Endothelial cell of umbilical vein (primary cell): ENCODE results near the gene CD44. TPM values are rescaled to one million over a fixed set of nuclear protein-coding genes. Genes with fewer than 3 reads are reported as not detected.

ENCODE experiments used
- BruUV-seq: library from RNA; stranded (reverse); fragments of 400-500 nt; replicated peaks from 2 replicates; lab custom pipeline; 2021; lab: Mats Ljungman, UMichigan
- CTCF ChIA-PET: fragments of 300-600, 350-600 bp; sonication (Branson Sonifier 250); formaldehyde crosslinking; loops from one replicate; lab custom pipeline; 2021; ENCODE audit warnings: antibody characterized with exemption, inconsistent platforms; lab: Charles Lee
- POLR2A ChIA-PET: fragments of 300-600, 350-600 bp; sonication (Branson Sonifier 250); formaldehyde crosslinking; loops from one replicate; lab custom pipeline; 2021; ENCODE audit warnings: antibody characterized with exemption, inconsistent platforms; lab: Charles Lee
- DNase-seq: peaks from one replicate; pipeline ENCODE4 v3.0.0-alpha.2; 2011; ENCODE audit warnings: low read depth, low spot score
- FAIRE-seq: peaks from 2 replicates; lab custom pipeline; 2011; peaks lifted over from hg19 to GRCh38; lab: Jason Lieb, UNC
- H2AFZ ChIP-seq: 2 replicates; pipeline ENCODE4 v1.6.0; 2012; ENCODE audit warnings: low read depth, low read length, control low read depth, inconsistent platforms
- H3K27ac ChIP-seq: 2 replicates; pipeline ENCODE4 v1.5.1; 2011; ENCODE audit warnings: low read depth, mild to moderate bottlenecking, control low read depth, low read length, moderate library complexity; ENCODE audit not compliant: insufficient read depth
- H3K27me3 ChIP-seq, 2 experiments: 2 replicates each; pipeline versions ENCODE4 v1.6.0 to v1.6.1; 2011; ENCODE audit warnings: low read length in 2 of 2, mixed read lengths in 1 of 2; ENCODE audit not compliant: control insufficient read depth in 2 of 2, insufficient read depth in 2 of 2
- H3K36me3 ChIP-seq, 2 experiments: 2 replicates in 1 of 2; 3 replicates in 1 of 2; pipeline ENCODE4 v1.5.1; 2011; ENCODE audit warnings: low read length in 2 of 2, mild to moderate bottlenecking in 1 of 2, moderate library complexity in 1 of 2; ENCODE audit not compliant: control insufficient read depth in 2 of 2, insufficient read depth in 2 of 2; ENCODE audit errors: extremely low read depth in 1 of 2
- H3K4me1 ChIP-seq: 3 replicates; pipeline ENCODE4 v1.5.1; 2011; ENCODE audit warnings: mild to moderate bottlenecking, low read length; ENCODE audit not compliant: control insufficient read depth, insufficient read depth; ENCODE audit errors: extremely low read depth
- H3K4me2 ChIP-seq: 2 replicates; pipeline ENCODE4 v1.6.1; 2011; ENCODE audit warnings: low read length, control low read depth, mixed read lengths; ENCODE audit not compliant: insufficient read depth
- H3K4me3 ChIP-seq, 3 experiments: fragments of 200-600 bp in 1 of 3; sonication (generic), shearing (Covaris generic) in 1 of 3; replicated peaks in 1 of 3; 2 replicates each; pipeline ENCODE4 v1.5.1; 2011 to 2016; ENCODE audit warnings: control low read depth in 3 of 3, low read length in 3 of 3, mild to moderate bottlenecking in 2 of 3, inconsistent platforms in 1 of 3, low read depth in 1 of 3, moderate library complexity in 1 of 3; ENCODE audit not compliant: insufficient read depth in 1 of 3
- H3K79me2 ChIP-seq: 2 replicates; pipeline ENCODE4 v1.6.0; 2012; ENCODE audit warnings: low read length, inconsistent platforms; ENCODE audit not compliant: control insufficient read depth, insufficient read depth
- H3K9ac ChIP-seq: replicated peaks from 2 replicates; pipeline ENCODE3; 2011; ENCODE audit warnings: low read length, control low read depth; ENCODE audit not compliant: insufficient read depth; ENCODE audit errors: extremely low read depth
- H3K9me1 ChIP-seq: replicated peaks from 3 replicates; pipeline ENCODE4 v1.6.0; 2011; ENCODE audit warnings: mild to moderate bottlenecking, low read length; ENCODE audit not compliant: control insufficient read depth, insufficient read depth; ENCODE audit errors: extremely low read depth
- H3K9me3 ChIP-seq: replicated peaks from 2 replicates; pipeline ENCODE4 v1.5.1; 2012; ENCODE audit warnings: low read length, inconsistent platforms; ENCODE audit not compliant: control insufficient read depth, insufficient read depth
- H4K20me1 ChIP-seq: replicated peaks from 2 replicates; pipeline ENCODE3; 2011; ENCODE audit warnings: mild to moderate bottlenecking, low read length; ENCODE audit not compliant: control insufficient read depth, insufficient read depth; ENCODE audit errors: extremely low read depth
- CTCF ChIP-seq, 2 donors: IDR thresholded peaks; 1 replicate in 1 of 2; 2 replicates in 1 of 2; pipeline ENCODE4 v1.5.1; 2011; ENCODE audit warnings: low read length in 2 of 2, mild to moderate bottlenecking in 2 of 2, moderate library complexity in 2 of 2, control low read depth in 1 of 2, inconsistent platforms in 1 of 2, low read depth in 1 of 2; ENCODE audit not compliant: insufficient read depth in 1 of 2; ENCODE audit errors: extremely low read depth in 1 of 2
- EZH2 ChIP-seq: IDR thresholded peaks from 2 replicates; pipeline ENCODE4 v1.6.1; 2012; ENCODE audit warnings: borderline replicate concordance, low read depth, mild to moderate bottlenecking, moderate library complexity, low read length, inconsistent platforms; ENCODE audit not compliant: severe bottlenecking
- FOS ChIP-seq: IDR thresholded peaks from 2 replicates; pipeline ENCODE4 v1.6.1; 2011; ENCODE audit warnings: mild to moderate bottlenecking, low read length, moderate library complexity, borderline replicate concordance; ENCODE audit not compliant: insufficient read depth
- GATA2 ChIP-seq: IDR thresholded peaks from 2 replicates; pipeline ENCODE4 v1.7.0; 2011; ENCODE audit warnings: low read depth, mild to moderate bottlenecking, moderate library complexity, mixed read lengths, low read length; ENCODE audit not compliant: insufficient read length, insufficient read depth
- JUN ChIP-seq: IDR thresholded peaks from 2 replicates; pipeline ENCODE4 v1.6.1; 2011; ENCODE audit warnings: borderline replicate concordance, low read depth; ENCODE audit not compliant: insufficient read length, insufficient read depth
- MAX ChIP-seq: IDR thresholded peaks from 2 replicates; pipeline ENCODE4 v1.6.1; 2011; ENCODE audit not compliant: insufficient read depth, insufficient read length
- MYC ChIP-seq: IDR thresholded peaks from one replicate; pipeline ENCODE4 v1.6.1; 2011; ENCODE audit warnings: mild to moderate bottlenecking, low read depth, low read length
- POLR2A ChIP-seq: IDR thresholded peaks from 2 replicates; pipeline ENCODE4 v1.6.1; 2012; ENCODE audit warnings: low read depth, mild to moderate bottlenecking, control low read depth, low read length
- POLR2AphosphoS5 ChIP-seq: IDR thresholded peaks from 2 replicates; pipeline ENCODE4 v1.6.1; 2012; ENCODE audit warnings: low read depth, mild to moderate bottlenecking, control low read depth, low read length, moderate library complexity; ENCODE audit not compliant: insufficient read depth
- dilution Hi-C: fragments of 300-500 bp; cut with MboI; formaldehyde crosslinking; loops from one replicate; pipeline ENCODE4 v1.15.0; 2019; ENCODE audit warnings: low sequenced_read_pairs; ENCODE audit not compliant: extremely low pct_ligation_motif_present
- intact Hi-C: fragments of 100-400 bp; cut with micrococcal nuclease; formaldehyde crosslinking; loops from one replicate; pipeline ENCODE4 v1.10.0; 2022
- polyA plus RNA-seq, 4 experiments: library from polyadenylated mRNA; depleted of rRNA in 3 of 4; stranded (reverse) in 3 of 4; unstranded in 1 of 4; fragments of >200 nt; gene quantifications; 2 replicates each; pipeline versions ENCODE4 v1.2.1 to v1.2.3, GENCODE V29; 2011 to 2012; ENCODE audit warnings: missing spikeins in 1 of 4
- total RNA-seq: library from RNA; stranded (reverse); gene quantifications from 2 replicates; pipeline ENCODE4 v1.2.3, GENCODE V29; 2021

Gene CD44
- total and polyA plus RNA-seq, 2 donors (not counting 3 experiments of a cell fraction or from before 2014, with no cell fraction given) = 25.5 to 26.3 TPM

GRCh38 chr11:35102267-35102666, 36.7 kb upstream of the CD44 start:
- Histone ChIP-seq H2AFZ (no peak overlapping the region), H4K20me1 (no peaks in the 10 kb centered on the region), H3K79me2 (no peaks in the 10 kb centered on the region), H3K4me3 (no peak overlapping the region), H3K4me1 (no peaks in the 10 kb centered on the region), H3K9ac (no peak overlapping the region), H3K36me3 (no peaks in the 10 kb centered on the region), H3K27ac (no peak overlapping the region), H3K27me3 (peaks cover 0 to 9% of the 10 kb centered on the region in 2 experiments), H3K4me2 (no peak overlapping the region), H3K9me1 (no peaks in the 10 kb centered on the region), H3K9me3 (no peaks in the 10 kb centered on the region)
- intact Hi-C loops = no loop called here
- DNase-seq (no peak), FAIRE-seq (no peak)
- no peak for TF ChIP-seq FOS
- no peak for TF ChIP-seq EZH2
- TF ChIP-seq CTCF (IDR thresholded peaks at IDR 0.05; ENCODE audit: extremely low read depth in 1 of 2, insufficient read depth in 1 of 2, low read depth in 1 of 2, low read length in 2 of 2) = no peak
- no peak for TF ChIP-seq POLR2AphosphoS5
- TF ChIP-seq MYC = no peak
- no peak for TF ChIP-seq JUN
- TF ChIP-seq POLR2A = no peak
- no peak for TF ChIP-seq GATA2
- no peak for TF ChIP-seq MAX
- dilution Hi-C loops = no loop called here
- ChIA-PET POLR2A (no interaction called here), CTCF (interaction anchor here (1.7 kb wide), 1 partner anchor 41 kb away, joined by 3 read pairs; no protein-coding TSS in a partner anchor)
- no TSS peak for BruUV-seq
